ENCODE measurements around the gene KIFBP. TPM values are rescaled to one million over a fixed set of nuclear protein-coding genes. Genes with fewer than 3 reads are reported as not detected.

The KIFBP gene
- total and polyA plus RNA-seq, 2 of the 13 experiments (the other 11 are each of a cell fraction or from before 2014, with no cell fraction given) = 13.0 to 21.9 TPM

DNA sequence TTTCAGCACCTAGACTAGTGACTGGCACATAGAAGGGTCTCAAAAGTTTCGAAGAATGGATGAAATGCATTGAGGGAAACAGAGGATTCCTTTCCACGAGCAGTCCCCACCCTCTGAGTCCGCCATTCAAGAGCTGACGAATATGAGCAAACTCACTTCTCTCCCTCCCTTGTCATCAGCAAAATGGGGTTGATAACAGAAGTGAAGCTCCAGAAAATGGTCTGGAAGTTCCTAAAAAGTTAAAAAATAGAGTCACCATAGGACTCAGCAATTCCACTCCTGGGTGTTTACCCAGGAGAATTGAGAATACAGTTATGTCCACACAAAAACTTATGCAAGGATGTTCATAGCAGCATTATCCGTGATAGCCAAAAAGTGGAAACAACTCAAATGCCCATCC, 74.3 kb downstream of the KIFBP start:
- in situ Hi-C loops (cut with HindIII; ENCODE audit: extremely low pct_ligation_motif_present, low pct_unique_long_range_greater_than_20kb) (no loop called here), intact Hi-C loops (cut with micrococcal nuclease; ENCODE audit: unreplicated experiment) (no loop called here)
- Histone ChIP-seq H3K27me3 (ENCODE audit: control insufficient read depth in 1 of 2, insufficient read depth in 2 of 2, low read length in 2 of 2) (peaks cover 0 to 22% of the 10 kb centered on the region in 2 experiments; a peak in 2 of 5 replicates), H3K9me3 (ENCODE audit: low read length) (no peaks in the 10 kb centered on the region), H3K79me2 (ENCODE audit: insufficient read depth, low read length) (no peaks in the 10 kb centered on the region), H3K9ac (ENCODE audit: insufficient read depth, low read depth, low read length) (no peak overlapping the region), H3K4me3 (replicated peaks in 1 of 3; ENCODE audit: insufficient read depth in 1 of 3, low read depth in 2 of 3, low read length in 3 of 3) (no peak overlapping the region), H3K4me1 (ENCODE audit: insufficient read depth, low read length) (peaks cover 25% of the 10 kb centered on the region), H2AFZ (ENCODE audit: low read length) (no peak overlapping the region), H3K4me2 (ENCODE audit: low read depth, low read length) (no peak overlapping the region), H4K20me1 (ENCODE audit: insufficient read depth, low read length) (no peaks in the 10 kb centered on the region), H3K36me3 (replicated peaks in 1 of 2; ENCODE audit: control insufficient read depth in 1 of 2, insufficient read depth in 2 of 2, low read length in 2 of 2) (no peaks in the 10 kb centered on the region), H3K27ac (ENCODE audit: extremely low read length, insufficient read depth, low read length) (no peak overlapping the region)
- POLR2A ChIA-PET = no interaction called here
- ATAC-seq = no peak
- CTCF ChIA-PET (ENCODE audit: low intra/inter-chr PET ratio, low total read pairs) = no interaction called here
- no peak for DNase-seq (ENCODE audit: low spot score)
- TF ChIP-seq AGO2 (optimal IDR thresholded peaks at IDR 0.05; ENCODE audit: low read depth, low read length) (no peak), FOXJ3 (CRISPR knock-in tag; IDR thresholded peaks at IDR 0.05; ENCODE audit: borderline replicate concordance) (no peak), HOXA5 (CRISPR knock-in tag; IDR thresholded peaks at IDR 0.05) (no peak), FOSL2 (CRISPR knock-in tag; IDR thresholded peaks at IDR 0.05) (no peak), SMAD1 (CRISPR knock-in tag; IDR thresholded peaks at IDR 0.05; ENCODE audit: borderline replicate concordance, low read depth) (no peak), NBN (conservative IDR thresholded peaks at IDR 0.05) (no peak), ZNF629 (CRISPR knock-in tag; conservative IDR thresholded peaks at IDR 0.05) (no peak), ZNF253 (CRISPR knock-in tag; IDR thresholded peaks at IDR 0.05; ENCODE audit: borderline replicate concordance) (no peak), FIP1L1 (IDR thresholded peaks at IDR 0.05; ENCODE audit: borderline replicate concordance, insufficient read depth, low read depth, low read length) (no peak), ESRRA (CRISPR knock-in tag; IDR thresholded peaks at IDR 0.05; ENCODE audit: low read depth) (no peak)
- TF ChIP-seq, protein P1, sequence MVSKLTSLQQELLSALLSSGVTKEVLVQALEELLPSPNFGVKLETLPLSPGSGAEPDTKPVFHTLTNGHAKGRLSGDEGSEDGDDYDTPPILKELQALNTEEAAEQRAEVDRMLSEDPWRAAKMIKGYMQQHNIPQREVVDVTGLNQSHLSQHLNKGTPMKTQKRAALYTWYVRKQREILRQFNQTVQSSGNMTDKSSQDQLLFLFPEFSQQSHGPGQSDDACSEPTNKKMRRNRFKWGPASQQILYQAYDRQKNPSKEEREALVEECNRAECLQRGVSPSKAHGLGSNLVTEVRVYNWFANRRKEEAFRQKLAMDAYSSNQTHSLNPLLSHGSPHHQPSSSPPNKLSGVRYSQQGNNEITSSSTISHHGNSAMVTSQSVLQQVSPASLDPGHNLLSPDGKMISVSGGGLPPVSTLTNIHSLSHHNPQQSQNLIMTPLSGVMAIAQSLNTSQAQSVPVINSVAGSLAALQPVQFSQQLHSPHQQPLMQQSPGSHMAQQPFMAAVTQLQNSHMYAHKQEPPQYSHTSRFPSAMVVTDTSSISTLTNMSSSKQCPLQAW (CRISPR knock-in tag; IDR thresholded peaks at IDR 0.05) = no peak
- WGBS (ENCODE audit: low lambda C conversion rate) = 39% methylated on average over 5 of the region's 5 CpGs
- BruUV-seq (replicated peaks) = no TSS peak
- FAIRE-seq = no peak
